GM19324 (cell line): ENCODE data around the gene TMTC1.
"Not testable (repeated sequence)": the region's sequence is repeated elsewhere in the genome, so short reads cannot be mapped to it uniquely, and the experiment has no call there.

ENCODE experiments used
- ATAC-seq: cut with Tn5 transposase; IDR thresholded peaks from one replicate; pipeline ENCODE4 v1.9.1; 2021; ENCODE audit warnings: mild to moderate bottlenecking, moderate library complexity; ENCODE audit not compliant: unreplicated experiment, low FRiP score

The TMTC1 gene

DNA sequence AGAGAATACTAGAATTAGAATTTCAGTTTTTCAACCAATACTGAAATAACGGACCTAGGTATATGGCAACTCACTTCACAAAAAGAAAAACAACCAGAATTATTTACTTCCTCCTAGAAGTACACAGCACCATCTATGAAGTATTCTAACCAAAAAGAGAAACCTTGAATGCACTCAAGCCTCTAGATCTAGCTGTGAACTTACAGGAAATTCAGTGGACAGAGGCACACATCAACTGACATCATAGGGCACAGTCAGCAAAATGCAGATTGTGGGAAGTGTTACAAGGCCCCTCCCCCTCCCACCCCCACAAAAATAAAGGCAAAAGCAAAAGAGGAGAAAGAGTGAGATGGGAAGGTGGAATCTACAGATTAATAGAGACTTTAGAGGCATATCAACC, 102.4 kb downstream of the TMTC1 start:
- ATAC-seq: no peak

DNA sequence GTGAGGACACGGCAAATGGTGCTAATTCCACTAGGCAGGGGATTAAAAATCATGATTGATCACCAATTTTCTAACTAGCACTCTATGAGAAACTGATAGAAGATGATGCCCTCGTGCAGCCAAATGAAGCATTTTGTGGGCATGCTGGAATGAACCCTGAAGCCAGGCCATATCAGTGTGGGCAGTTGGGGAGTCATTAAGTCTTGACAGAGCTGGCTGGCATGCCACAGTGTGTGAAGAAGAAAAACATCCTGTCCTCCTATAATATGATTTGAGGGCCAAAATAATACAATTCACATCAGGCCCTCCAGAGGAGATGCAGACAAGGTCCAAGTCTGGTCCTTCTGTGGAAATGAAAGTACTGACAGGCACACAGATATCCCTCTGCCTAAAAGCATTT, 107.1 kb downstream of the TMTC1 start:
- ATAC-seq: no peak

DNA sequence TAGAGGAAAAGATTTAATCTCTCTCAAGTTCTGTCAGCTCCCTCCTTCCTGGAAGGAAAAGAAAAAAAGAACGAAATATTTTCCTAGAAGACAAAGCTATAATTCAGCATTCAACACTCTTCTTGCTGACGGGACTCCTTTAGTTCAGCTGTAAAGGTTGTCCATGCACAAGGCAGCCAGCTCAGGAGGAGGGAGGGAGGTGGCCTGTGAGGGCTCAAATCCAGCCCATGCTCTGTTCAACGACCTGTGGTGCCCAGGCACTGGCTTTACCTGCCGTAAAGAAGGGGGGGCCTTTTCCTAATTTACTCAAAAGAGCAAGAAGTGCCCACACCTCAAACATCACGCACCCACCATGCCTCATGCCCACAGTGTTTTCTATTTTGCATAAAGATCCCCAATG, 109.3 kb downstream of the TMTC1 start:
- no peak for ATAC-seq

DNA sequence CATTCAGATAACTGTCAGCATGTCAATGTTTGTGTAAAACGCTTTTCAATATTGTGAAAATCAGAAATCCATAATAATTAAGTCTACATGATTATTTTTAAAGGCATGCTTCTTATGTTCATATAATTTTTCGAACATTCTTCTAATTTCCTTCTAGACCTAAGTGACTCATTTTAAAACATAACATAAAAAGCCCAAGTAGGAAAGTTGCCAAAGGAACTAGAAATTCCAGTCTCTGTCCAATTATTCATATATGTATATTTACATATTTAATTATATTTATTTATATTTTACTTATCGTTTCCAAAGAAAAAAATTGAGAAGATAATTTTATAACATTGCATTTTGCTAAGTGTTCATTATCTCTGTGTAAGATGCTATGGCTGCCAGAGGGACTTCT, 110.4 kb downstream of the TMTC1 start:
- ATAC-seq: no peak

- ATAC-seq: no peak
Observed at GRCh38 chr12:29672580-29672979, 111.2 kb downstream of the TMTC1 start.

DNA sequence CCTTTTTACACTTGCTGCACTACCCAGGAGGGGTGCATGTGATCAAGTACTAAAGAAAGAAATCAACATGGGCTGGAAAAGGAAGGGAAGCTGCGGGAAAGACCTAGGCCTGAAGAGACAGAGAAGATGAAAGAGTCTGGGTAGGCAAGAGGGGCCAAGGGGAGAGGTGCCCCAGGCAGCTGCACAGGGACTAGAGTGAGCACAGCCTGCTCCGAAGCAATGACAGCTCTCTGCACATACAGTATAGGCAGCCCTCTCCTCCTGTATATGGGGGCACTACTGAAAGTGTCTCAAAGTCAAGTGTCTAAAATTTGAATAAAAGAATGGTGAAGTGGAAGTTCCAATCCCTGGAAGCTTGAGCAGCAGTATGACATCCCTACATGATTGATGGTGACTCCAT, 112.0 kb downstream of the TMTC1 start:
- ATAC-seq: no peak

GRCh38 chr12:29667011-29667410, 116.7 kb downstream of the TMTC1 start:
- no peak for ATAC-seq

DNA sequence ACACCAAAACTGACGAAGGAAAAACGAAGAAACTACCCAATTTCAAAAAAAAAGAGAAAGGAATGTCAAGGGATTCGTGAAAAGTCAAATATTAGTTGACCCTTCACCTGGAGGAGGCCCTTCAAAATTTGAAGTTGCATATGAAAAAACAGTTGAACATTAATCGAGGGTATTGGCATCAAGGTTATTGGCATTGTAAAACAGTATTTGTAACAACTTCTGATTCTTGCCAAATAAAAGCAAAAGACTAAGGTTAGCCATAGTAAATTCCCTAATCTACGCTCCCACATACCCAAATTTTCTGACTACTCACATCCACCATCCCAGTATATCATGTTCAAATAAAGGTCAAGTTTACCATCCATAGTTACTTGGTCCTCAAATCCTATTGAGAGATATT, 118.6 kb downstream of the TMTC1 start:
- no peak for ATAC-seq

DNA sequence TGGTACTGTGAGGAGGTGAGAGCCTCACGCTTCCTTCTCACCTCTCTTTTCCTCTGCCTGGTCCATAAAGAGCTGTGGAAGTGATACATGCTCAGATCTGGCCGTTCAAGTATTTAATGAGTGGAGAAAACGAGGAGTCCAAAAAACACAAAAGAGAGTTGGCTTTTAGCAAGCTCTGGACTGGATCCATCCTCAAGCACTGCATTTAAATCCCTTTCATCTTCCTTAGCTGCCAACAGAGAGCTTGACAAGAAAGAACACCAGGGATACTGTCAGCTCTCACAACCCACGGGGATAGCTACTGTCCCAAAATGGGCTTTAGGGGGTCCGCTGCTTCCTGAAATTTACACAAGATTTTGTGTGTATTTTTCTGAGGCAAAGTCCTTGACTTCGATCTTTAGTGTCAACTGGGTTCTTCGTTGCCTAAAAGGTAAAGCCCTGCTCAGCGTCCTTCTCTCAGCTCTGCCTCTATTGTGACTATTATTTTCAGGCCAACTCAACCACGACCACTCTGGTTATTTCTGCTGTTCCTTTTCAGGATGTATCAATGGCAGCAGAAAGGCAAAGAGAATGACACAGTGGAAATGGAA, 120.9 kb downstream of the TMTC1 start:
- ATAC-seq: no peak

DNA sequence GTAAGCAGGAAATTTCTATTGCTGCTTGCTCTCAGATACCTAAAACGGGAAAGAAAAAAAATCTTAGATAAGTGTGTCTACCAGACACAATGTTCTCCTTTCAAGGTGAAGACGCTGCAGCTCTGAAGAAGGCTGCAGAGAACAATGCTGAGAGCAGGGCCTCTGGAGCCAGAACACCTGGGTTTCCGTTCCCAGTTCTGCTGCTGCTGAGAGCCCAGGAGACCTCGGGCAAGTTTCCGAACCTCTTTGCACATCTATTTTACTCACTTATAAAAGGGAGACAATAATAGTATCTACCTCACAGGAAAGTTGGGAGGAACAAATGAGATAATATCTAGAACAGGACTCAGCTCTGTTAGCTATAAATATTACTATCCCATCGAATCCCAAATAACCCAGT, 122.9 kb downstream of the TMTC1 start:
- no peak for ATAC-seq

- no peak for ATAC-seq
Observed at GRCh38 chr12:29656762-29657538, 126.8 kb downstream of the TMTC1 start.

DNA sequence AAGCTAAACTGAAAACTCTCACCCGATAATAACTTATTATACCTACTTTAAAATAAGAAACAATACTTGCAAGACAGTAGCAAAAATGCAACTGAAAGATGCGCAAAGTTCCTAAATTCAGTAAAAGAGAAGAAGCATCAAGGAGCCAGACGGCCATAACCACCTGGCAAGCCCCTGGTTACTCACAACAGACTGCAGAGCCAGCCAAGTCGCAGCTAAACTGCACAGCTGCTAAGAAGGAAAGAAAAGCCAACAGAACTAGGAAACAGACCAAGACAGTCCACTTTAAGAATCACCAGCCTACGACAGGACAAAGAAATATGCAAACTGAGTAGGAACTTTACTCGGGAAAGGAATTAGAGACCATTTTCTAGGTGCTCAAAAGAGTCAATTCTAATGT, 127.9 kb downstream of the TMTC1 start:
- no peak for ATAC-seq

GRCh38 chr12:29653286-29653685, 130.5 kb downstream of the TMTC1 start:
- ATAC-seq: no peak

DNA sequence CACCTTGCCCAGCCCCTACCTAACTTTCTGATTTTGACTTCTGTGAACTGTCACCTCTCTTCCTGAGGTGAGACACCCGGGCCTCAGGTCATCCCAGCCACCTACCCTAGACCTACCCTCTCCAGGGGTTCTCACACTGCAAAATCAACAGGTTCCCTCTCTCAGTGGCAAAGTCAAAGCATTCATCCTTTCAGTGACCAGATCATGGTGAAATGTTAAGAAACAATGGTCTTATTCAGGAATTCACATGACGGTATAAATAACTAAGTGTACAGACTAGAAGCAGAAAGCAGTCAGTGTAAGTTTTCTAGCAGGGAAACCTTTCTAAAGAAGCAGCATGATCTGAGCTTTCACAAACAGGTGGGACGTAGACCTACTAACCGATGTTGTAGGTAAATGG, 133.4 kb downstream of the TMTC1 start:
- no peak for ATAC-seq

DNA sequence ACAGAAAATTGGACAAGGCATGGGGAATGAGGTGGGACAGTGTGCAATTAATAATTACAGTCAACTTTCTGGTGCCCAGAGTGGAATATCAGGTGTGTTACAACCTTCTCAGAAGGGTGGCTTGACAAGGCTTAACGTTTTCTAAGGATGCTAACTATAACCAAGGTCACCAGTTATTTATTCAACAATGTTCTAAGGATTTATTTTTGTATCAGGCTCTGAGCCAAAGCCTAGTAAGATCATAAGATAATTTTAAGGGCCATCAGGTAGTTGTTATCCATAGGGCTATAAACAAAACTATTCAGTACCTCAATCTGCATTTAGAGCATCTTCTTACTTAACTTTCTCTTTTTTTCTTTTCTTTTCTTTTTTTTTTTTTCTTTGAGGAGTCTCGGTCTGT, 134.0 kb downstream of the TMTC1 start:
- no peak for ATAC-seq

- no peak for ATAC-seq
Observed at GRCh38 chr12:29644536-29645162, 139.1 kb downstream of the TMTC1 start.

- ATAC-seq: no peak
Observed at GRCh38 chr12:29640589-29641345, 143.0 kb downstream of the TMTC1 start.

DNA sequence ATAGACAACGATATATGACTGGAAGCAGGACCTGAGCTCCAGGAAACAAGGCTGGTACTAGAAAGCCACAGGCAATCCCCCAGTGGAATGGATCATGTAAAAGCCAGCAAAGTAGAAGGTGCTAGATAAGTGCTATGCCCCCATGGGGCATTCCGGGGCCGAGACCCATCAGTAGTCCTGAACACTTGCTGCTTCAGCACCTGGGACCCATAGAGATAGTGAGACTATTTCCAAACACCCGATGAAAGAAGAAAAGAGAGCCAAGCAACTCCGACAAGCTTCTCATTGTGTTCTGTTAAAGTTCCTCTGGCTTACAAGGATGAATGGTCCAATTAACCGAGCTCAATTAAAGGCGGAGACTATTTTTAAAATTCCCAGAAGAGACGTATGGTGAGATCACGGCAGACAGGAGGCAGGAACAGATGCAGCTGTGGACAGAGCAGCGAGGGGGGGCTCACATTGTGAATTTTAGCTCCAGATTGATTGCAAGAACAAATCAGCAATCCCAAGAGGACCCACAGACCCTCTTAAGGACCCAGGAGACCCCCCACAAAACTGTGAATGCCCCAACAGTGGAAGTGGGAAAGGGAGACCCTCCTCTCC, 143.7 kb downstream of the TMTC1 start:
- ATAC-seq: no peak

- no peak for ATAC-seq
Observed at GRCh38 chr12:29638528-29638927, 145.2 kb downstream of the TMTC1 start.

DNA sequence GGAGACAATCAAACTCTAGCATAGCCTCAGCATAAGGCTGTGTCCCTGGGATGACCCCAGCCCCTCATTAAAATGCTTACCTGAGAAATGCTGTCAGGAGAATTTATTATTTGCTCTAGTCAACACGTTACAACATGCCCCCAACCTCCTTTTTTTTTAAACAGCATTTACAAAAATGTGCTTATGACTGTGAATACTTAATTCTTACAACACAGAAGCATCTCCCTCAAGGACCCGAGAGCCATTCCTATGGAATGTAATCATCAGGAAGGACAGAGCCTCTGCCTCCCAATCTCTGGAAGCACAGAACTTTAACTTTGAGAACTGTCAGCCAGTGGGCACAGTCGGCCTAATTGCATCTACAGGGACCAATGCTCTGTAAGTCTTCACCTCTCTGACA, 149.7 kb downstream of the TMTC1 start:
- no peak for ATAC-seq

DNA sequence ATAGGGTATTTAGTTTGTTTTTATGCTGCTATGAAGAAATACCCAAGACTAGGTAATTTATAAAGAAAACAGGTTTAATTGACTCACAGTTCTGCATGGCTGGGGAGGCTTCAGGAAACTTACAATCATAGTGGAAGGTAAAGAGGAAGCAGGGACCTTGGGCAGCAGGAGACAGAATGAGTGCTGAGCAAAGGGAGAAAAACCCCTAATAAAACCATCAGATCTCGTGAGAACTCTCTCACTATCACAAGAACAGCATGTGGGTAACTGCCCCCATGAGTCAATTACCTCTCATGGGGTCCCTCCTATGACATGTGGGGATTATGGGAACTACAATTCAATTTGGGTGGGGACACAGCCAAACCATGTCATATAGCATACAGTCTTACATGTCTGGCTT, 153.6 kb downstream of the TMTC1 start:
- not testable (repeated sequence) for ATAC-seq
